ENCODE data around the gene ZYX.

GRCh38 chr7:143359771-143360353 lies 21.3 kb upstream of the ZYX start:
- TF ChIP-seq CTCF (conservative IDR thresholded peaks at IDR 0.05 in 1 of 2, IDR thresholded peaks at IDR 0.05 in 1 of 2; ENCODE audit: low read depth in 1 of 2, low read length in 2 of 2) (no peak), EZH2 (IDR thresholded peaks at IDR 0.05; ENCODE audit: low read length, missing control alignments) (no peak)
